ENCODE results near the gene SBNO2. TPM values are rescaled to one million over a fixed set of nuclear protein-coding genes. Genes with fewer than 3 reads are reported as not detected.
A peak's percentile ranks its signal among the peaks of the same experiment; 100 is the strongest.

Gene SBNO2
- polyA plus RNA-seq, 1 of the 3 experiments (the other 2 are of a cell fraction) = 18.3 TPM

- TF ChIP-seq, protein P1, sequence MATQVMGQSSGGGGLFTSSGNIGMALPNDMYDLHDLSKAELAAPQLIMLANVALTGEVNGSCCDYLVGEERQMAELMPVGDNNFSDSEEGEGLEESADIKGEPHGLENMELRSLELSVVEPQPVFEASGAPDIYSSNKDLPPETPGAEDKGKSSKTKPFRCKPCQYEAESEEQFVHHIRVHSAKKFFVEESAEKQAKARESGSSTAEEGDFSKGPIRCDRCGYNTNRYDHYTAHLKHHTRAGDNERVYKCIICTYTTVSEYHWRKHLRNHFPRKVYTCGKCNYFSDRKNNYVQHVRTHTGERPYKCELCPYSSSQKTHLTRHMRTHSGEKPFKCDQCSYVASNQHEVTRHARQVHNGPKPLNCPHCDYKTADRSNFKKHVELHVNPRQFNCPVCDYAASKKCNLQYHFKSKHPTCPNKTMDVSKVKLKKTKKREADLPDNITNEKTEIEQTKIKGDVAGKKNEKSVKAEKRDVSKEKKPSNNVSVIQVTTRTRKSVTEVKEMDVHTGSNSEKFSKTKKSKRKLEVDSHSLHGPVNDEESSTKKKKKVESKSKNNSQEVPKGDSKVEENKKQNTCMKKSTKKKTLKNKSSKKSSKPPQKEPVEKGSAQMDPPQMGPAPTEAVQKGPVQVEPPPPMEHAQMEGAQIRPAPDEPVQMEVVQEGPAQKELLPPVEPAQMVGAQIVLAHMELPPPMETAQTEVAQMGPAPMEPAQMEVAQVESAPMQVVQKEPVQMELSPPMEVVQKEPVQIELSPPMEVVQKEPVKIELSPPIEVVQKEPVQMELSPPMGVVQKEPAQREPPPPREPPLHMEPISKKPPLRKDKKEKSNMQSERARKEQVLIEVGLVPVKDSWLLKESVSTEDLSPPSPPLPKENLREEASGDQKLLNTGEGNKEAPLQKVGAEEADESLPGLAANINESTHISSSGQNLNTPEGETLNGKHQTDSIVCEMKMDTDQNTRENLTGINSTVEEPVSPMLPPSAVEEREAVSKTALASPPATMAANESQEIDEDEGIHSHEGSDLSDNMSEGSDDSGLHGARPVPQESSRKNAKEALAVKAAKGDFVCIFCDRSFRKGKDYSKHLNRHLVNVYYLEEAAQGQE (IDR thresholded peaks at IDR 0.05; ENCODE audit: low read depth, low read length) = no peak
- TF ChIP-seq, protein P2, sequence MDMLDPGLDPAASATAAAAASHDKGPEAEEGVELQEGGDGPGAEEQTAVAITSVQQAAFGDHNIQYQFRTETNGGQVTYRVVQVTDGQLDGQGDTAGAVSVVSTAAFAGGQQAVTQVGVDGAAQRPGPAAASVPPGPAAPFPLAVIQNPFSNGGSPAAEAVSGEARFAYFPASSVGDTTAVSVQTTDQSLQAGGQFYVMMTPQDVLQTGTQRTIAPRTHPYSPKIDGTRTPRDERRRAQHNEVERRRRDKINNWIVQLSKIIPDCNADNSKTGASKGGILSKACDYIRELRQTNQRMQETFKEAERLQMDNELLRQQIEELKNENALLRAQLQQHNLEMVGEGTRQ (IDR thresholded peaks at IDR 0.05; ENCODE audit: borderline replicate concordance, low read depth, low read length) = no peak
- TF ChIP-seq, protein P3, sequence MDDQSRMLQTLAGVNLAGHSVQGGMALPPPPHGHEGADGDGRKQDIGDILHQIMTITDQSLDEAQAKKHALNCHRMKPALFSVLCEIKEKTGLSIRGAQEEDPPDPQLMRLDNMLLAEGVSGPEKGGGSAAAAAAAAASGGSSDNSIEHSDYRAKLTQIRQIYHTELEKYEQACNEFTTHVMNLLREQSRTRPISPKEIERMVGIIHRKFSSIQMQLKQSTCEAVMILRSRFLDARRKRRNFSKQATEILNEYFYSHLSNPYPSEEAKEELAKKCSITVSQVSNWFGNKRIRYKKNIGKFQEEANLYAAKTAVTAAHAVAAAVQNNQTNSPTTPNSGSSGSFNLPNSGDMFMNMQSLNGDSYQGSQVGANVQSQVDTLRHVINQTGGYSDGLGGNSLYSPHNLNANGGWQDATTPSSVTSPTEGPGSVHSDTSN (IDR thresholded peaks at IDR 0.05) = no peak
- no peak for TF ChIP-seq EP300 (IDR thresholded peaks at IDR 0.05; ENCODE audit: borderline replicate concordance in 1 of 2, low read depth in 1 of 2, low read length in 1 of 2)
- TF ChIP-seq RFX5 (IDR thresholded peaks at IDR 0.05; ENCODE audit: low read length) = no peak
- no peak for TF ChIP-seq CHD2 (IDR thresholded peaks at IDR 0.05; ENCODE audit: low read length, partially characterized antibody)
- no peak for TF ChIP-seq EZH2phosphoT487 (IDR thresholded peaks at IDR 0.05; ENCODE audit: borderline replicate concordance, low read depth)
- no peak for TF ChIP-seq RCOR1 (IDR thresholded peaks at IDR 0.05; ENCODE audit: low read length)
- Histone ChIP-seq H3K9ac (peak overlapping the region; percentile 90), H3K9me3 (no peaks in the 10 kb centered on the region), H3F3A (replicated peaks; ENCODE audit: insufficient read depth) (peaks cover 10% of the 10 kb centered on the region), H3K4me3 (ENCODE audit: low read depth in 2 of 2, low read length in 1 of 2) (peak overlapping the region; percentile 75 to 76), H3K4me2 (peak overlapping the region; percentile 93), H3K79me2 (ENCODE audit: insufficient read depth) (peaks cover 26% of the 10 kb centered on the region), H2AFZ (ENCODE audit: low read depth) (no peak overlapping the region), H4K20me1 (ENCODE audit: insufficient read depth) (peaks cover 19% of the 10 kb centered on the region), H3K27me3 (ENCODE audit: insufficient read depth) (no peaks in the 10 kb centered on the region), H3K27ac (ENCODE audit: low read depth in 2 of 2, low read length in 1 of 2) (no peak overlapping the region), H3K36me3 (replicated peaks in 1 of 2; ENCODE audit: control insufficient read depth in 1 of 2, insufficient read depth in 2 of 2, low read length in 1 of 2) (peaks cover 0 to 13% of the 10 kb centered on the region in 2 experiments), H3K9me2 (no peaks in the 10 kb centered on the region), H3K4me1 (ENCODE audit: control insufficient read depth in 1 of 2, insufficient read depth in 2 of 2, low read depth in 1 of 2, low read length in 1 of 2) (peaks cover 9 to 14% of the 10 kb centered on the region in 2 experiments; a peak in 2 of 4 replicates)
- peak; percentile 57 for DNase-seq
- ChIA-PET CTCF (interaction anchor here (1.5 kb wide), 1 partner anchor 18 kb away, joined by 7 read pairs; no protein-coding TSS in a partner anchor), POLR2A (no interaction called here)
- 2% methylated on average over 11 of the region's 19 CpGs for WGBS (ENCODE audit: low lambda C conversion rate)
Observed at GRCh38 chr19:1094655-1094977, 79.5 kb downstream of the SBNO2 start.

- Histone ChIP-seq H3K4me1 (ENCODE audit: control insufficient read depth in 1 of 2, insufficient read depth in 2 of 2, low read depth in 1 of 2, low read length in 1 of 2) (peaks cover 9 to 14% of the 10 kb centered on the region in 2 experiments; a peak in 2 of 4 replicates), H3K27ac (ENCODE audit: low read depth in 2 of 2, low read length in 1 of 2) (no peak overlapping the region), H3K9me2 (no peaks in the 10 kb centered on the region), H2AFZ (ENCODE audit: low read depth) (no peak overlapping the region), H3K27me3 (ENCODE audit: insufficient read depth) (no peaks in the 10 kb centered on the region), H3K9ac (peak overlapping the region; percentile 90), H3K36me3 (replicated peaks in 1 of 2; ENCODE audit: control insufficient read depth in 1 of 2, insufficient read depth in 2 of 2, low read length in 1 of 2) (peaks cover 0 to 16% of the 10 kb centered on the region in 2 experiments), H3K79me2 (ENCODE audit: insufficient read depth) (peaks cover 26% of the 10 kb centered on the region), H3K4me3 (ENCODE audit: low read depth in 2 of 2, low read length in 1 of 2) (peak overlapping the region; percentile 75 to 76), H3K9me3 (no peaks in the 10 kb centered on the region), H3F3A (replicated peaks; ENCODE audit: insufficient read depth) (peaks cover 10% of the 10 kb centered on the region), H3K4me2 (peak overlapping the region; percentile 93), H4K20me1 (ENCODE audit: insufficient read depth) (peaks cover 19% of the 10 kb centered on the region)
- ChIA-PET CTCF (interaction anchor here (1.0 to 1.5 kb wide), 3 partner anchors 11 to 20 kb away, joined by 3 to 7 read pairs (median 4); no protein-coding TSS in a partner anchor), POLR2A (interaction anchor here (0.6 kb wide), 1 partner anchor 123 kb away, joined by 5 read pairs; no protein-coding TSS in a partner anchor)
- DNase-seq = no peak
- WGBS (ENCODE audit: low lambda C conversion rate) = 67% methylated on average over 28 of the region's 32 CpGs
- no peak for TF ChIP-seq TCF12 (IDR thresholded peaks at IDR 0.05)
- TF ChIP-seq, protein P2 (IDR thresholded peaks at IDR 0.05; ENCODE audit: borderline replicate concordance, low read depth, low read length) = no peak
- TF ChIP-seq RFX5 (IDR thresholded peaks at IDR 0.05; ENCODE audit: low read length) = no peak
- no peak for TF ChIP-seq MXI1 (IDR thresholded peaks at IDR 0.05; ENCODE audit: low read depth, low read length)
- TF ChIP-seq TEAD4 (IDR thresholded peaks at IDR 0.05; ENCODE audit: borderline replicate concordance, insufficient read depth) = no peak
- TF ChIP-seq GABPA (IDR thresholded peaks at IDR 0.05; ENCODE audit: low read depth) = no peak
- no peak for TF ChIP-seq EP300 (IDR thresholded peaks at IDR 0.05; ENCODE audit: borderline replicate concordance in 1 of 2, low read depth in 1 of 2, low read length in 1 of 2)
- TF ChIP-seq JUND (IDR thresholded peaks at IDR 0.05) = no peak
- TF ChIP-seq TAF1 (IDR thresholded peaks at IDR 0.05; ENCODE audit: borderline replicate concordance, low read depth, low read length) = no peak
- no peak for TF ChIP-seq GATA2 (CRISPR knock-in tag; IDR thresholded peaks at IDR 0.05)
- TF ChIP-seq RCOR1 (IDR thresholded peaks at IDR 0.05; ENCODE audit: low read length) = no peak
- no peak for TF ChIP-seq SMC3 (IDR thresholded peaks at IDR 0.05; ENCODE audit: low read depth, low read length)
- TF ChIP-seq, protein P3 (IDR thresholded peaks at IDR 0.05) = no peak
- no peak for TF ChIP-seq EZH2phosphoT487 (IDR thresholded peaks at IDR 0.05; ENCODE audit: borderline replicate concordance, low read depth)
Observed at GRCh38 chr19:1093811-1094553, 80.1 kb downstream of the SBNO2 start.

All from SK-N-SH (cell line).